Erythroblast (primary cell): ENCODE results near the gene NHLH2.

Experiments
- GATA1 ChIP-seq: IDR thresholded peaks from 2 replicates; pipeline ENCODE4 v1.6.1; 2011; ENCODE audit warnings: low read depth, mild to moderate bottlenecking, control low read depth, low read length, moderate library complexity
- POLR2A ChIP-seq: IDR thresholded peaks from 2 replicates; pipeline ENCODE4 v1.6.1; 2011; ENCODE audit warnings: mild to moderate bottlenecking, low read length

DNA sequence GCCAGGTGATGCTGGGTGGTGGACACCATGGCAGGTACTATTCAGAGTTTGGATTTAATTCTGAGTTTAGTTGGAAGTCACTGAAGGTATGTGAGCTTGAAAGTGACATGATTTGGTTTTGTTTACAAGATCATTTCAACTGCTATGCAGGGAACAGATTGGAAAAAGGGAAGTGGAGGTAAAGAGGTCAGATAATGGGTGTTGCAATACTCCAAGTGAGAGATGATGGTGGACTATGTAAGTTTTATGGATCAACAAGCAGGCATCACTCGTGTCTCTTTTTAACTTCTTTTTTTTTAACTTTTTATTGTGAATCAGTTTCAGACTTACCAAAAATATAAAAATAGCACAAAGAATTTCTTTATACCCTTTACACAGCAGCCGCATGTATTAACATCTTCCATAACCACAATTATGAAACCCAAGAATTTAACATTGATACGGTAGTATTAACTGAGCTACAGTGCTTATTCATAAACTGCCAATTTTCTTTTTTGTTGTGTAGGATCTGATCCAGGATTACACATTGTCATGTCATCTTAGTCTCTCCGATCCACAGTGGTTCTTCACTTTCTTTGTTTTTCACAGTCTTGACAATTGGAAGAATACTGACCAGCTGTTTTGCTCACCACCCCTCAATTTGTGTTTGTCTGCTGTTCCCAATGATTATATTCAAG lies 24.9 kb upstream of the NHLH2 start:
- TF ChIP-seq POLR2A, result no peak
- TF ChIP-seq GATA1, result no peak
